Endothelial cell (in vitro differentiated cells): ENCODE results near the gene F2R. TPM values are rescaled to one million over a fixed set of nuclear protein-coding genes. Genes with fewer than 3 reads are reported as not detected.

Source experiments
- DNase-seq: peaks from one replicate; pipeline ENCODE4 v3.0.0; 2021; ENCODE audit warnings: low spot score
- H3K27ac Mint-ChIP-seq: one replicate; pipeline ENCODE4 v1.8.0; 2021; ENCODE audit warnings: mixed read lengths, inconsistent platforms; ENCODE audit not compliant: unreplicated experiment
- H3K27me3 Mint-ChIP-seq: one replicate; pipeline ENCODE4 v1.8.0; 2021; ENCODE audit warnings: mild to moderate bottlenecking, moderate library complexity, mixed read lengths, inconsistent platforms; ENCODE audit not compliant: unreplicated experiment
- H3K36me3 Mint-ChIP-seq: one replicate; pipeline ENCODE4 v1.8.0; 2021; ENCODE audit warnings: mild to moderate bottlenecking, low read depth, mixed read lengths, inconsistent platforms; ENCODE audit not compliant: unreplicated experiment
- H3K4me1 Mint-ChIP-seq: one replicate; pipeline ENCODE4 v1.8.0; 2021; ENCODE audit warnings: mild to moderate bottlenecking, mixed read lengths, inconsistent platforms; ENCODE audit not compliant: unreplicated experiment
- H3K4me3 Mint-ChIP-seq: one replicate; pipeline ENCODE4 v1.8.0; 2021; ENCODE audit warnings: mild to moderate bottlenecking, mixed read lengths, inconsistent platforms; ENCODE audit not compliant: unreplicated experiment
- H3K9me3 Mint-ChIP-seq: one replicate; pipeline ENCODE4 v1.8.0; 2021; ENCODE audit warnings: mixed read lengths, inconsistent platforms; ENCODE audit not compliant: unreplicated experiment
- long read RNA-seq: library from polyadenylated mRNA; unstranded; transcript quantifications from one replicate; pipeline ENCODE4 v2.0.0, GENCODE V29; 2020; ENCODE audit not compliant: unreplicated experiment
- total RNA-seq: library from RNA; stranded (reverse); fragmentation: NEBNext Ultra II Directional; extraction: Animal tissue kit (Norgen Biotek cat#: 25700); gene quantifications from one replicate; pipeline ENCODE4 v1.2.1, GENCODE V29; 2021; ENCODE audit not compliant: unreplicated experiment
- TF ChIP-seq, protein P1 (sequence below): fragments of 200-600 bp; sonication (generic); IDR thresholded peaks from one replicate; pipeline ENCODE4 v1.5.0; 2021; ENCODE audit warnings: antibody characterized with exemption; ENCODE audit not compliant: unreplicated experiment

The F2R gene
- 342 TPM for total RNA-seq
- long read RNA-seq, transcript F2R-201 (2 exons, 3,821 nt): major isoform, 95 of 107 reads
- long read RNA-seq, partial matches to known transcripts: 0 of 107 reads
- long read RNA-seq, other reads (novel, unspliced or antisense): 10 of 107 reads

DNA sequence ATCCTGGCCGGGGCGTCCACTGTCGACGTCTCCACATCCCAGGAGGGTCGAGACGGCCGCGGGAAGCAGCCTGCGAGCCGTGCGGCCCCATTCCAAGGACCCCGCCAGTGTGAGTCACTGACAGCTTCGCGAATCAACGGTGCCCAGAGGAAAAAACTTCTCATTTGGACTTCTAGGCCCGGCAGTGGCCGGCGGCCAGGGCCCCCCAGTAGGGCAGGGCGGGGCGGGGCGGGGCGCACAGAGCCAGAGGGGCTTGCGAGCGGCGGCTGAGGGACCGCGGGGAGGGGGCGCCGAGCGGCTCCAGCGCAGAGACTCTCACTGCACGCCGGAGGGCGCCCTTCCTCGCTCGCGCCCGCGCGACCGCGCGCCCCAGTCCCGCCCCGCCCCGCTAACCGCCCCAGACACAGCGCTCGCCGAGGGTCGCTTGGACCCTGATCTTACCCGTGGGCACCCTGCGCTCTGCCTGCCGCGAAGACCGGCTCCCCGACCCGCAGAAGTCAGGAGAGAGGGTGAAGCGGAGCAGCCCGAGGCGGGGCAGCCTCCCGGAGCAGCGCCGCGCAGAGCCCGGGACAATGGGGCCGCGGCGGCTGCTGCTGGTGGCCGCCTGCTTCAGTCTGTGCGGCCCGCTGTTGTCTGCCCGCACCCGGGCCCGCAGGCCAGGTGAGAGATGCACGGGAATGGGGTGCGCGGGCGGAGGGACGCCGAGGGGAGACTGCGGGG lies at the start of gene F2R:
Gene F2R, plus strand, starts transcription at position 391 of the 720 bp plus-strand sequence. Its CDS starts 182 bp downstream, at position 573.
- H3K36me3 Mint-ChIP-seq: peaks cover 31% of the 10 kb centered on the region
- H3K4me1 Mint-ChIP-seq: peaks cover 32% of the 10 kb centered on the region
- peak; percentile 78 for DNase-seq
- H3K27me3 Mint-ChIP-seq: peaks cover 9% of the 10 kb centered on the region
- no peaks in the 10 kb centered on the region for H3K9me3 Mint-ChIP-seq
- peak within 1 kb of the TSS; percentile 94 for H3K4me3 Mint-ChIP-seq
- H3K27ac Mint-ChIP-seq: peak within 1 kb of the TSS; percentile 71
- TF ChIP-seq, protein P1, sequence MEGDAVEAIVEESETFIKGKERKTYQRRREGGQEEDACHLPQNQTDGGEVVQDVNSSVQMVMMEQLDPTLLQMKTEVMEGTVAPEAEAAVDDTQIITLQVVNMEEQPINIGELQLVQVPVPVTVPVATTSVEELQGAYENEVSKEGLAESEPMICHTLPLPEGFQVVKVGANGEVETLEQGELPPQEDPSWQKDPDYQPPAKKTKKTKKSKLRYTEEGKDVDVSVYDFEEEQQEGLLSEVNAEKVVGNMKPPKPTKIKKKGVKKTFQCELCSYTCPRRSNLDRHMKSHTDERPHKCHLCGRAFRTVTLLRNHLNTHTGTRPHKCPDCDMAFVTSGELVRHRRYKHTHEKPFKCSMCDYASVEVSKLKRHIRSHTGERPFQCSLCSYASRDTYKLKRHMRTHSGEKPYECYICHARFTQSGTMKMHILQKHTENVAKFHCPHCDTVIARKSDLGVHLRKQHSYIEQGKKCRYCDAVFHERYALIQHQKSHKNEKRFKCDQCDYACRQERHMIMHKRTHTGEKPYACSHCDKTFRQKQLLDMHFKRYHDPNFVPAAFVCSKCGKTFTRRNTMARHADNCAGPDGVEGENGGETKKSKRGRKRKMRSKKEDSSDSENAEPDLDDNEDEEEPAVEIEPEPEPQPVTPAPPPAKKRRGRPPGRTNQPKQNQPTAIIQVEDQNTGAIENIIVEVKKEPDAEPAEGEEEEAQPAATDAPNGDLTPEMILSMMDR: peak; percentile 57

GRCh38 chr5:76667495-76667894 lies 48.4 kb upstream of the F2R start:
- H3K27me3 Mint-ChIP-seq: peaks cover 5% of the 10 kb centered on the region
- TF ChIP-seq, protein P1: no peak
- H3K9me3 Mint-ChIP-seq: no peaks in the 10 kb centered on the region
- H3K4me3 Mint-ChIP-seq: no peak overlapping the region
- peaks cover 24% of the 10 kb centered on the region for H3K36me3 Mint-ChIP-seq
- no peak overlapping the region for H3K27ac Mint-ChIP-seq
- H3K4me1 Mint-ChIP-seq: peaks cover 54% of the 10 kb centered on the region
- no peak for DNase-seq

DNA sequence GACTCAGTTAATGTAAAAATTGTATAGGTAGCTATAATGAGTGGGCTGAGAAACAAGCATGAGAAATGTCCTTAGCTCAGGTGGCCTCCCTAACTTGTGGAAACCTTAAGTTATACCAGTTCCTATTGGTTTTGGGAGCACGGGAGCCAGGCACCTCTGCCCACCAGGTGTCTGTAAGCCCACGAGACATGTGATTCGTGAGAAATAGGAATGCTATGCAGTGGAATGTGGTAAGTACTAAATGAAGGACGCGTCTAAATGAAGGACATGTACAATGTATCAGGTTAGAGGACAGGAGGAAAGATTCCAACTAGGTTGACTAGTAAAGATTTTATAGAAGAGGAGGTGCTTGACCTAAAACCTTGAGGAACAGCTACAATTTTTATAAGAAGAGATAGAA lies 46.7 kb upstream of the F2R start:
- H3K4me3 Mint-ChIP-seq: peak overlapping the region; percentile 64
- H3K9me3 Mint-ChIP-seq: no peaks in the 10 kb centered on the region
- no peak overlapping the region for H3K27ac Mint-ChIP-seq
- TF ChIP-seq, protein P1: no peak
- peaks cover 19% of the 10 kb centered on the region for H3K36me3 Mint-ChIP-seq
- no peak for DNase-seq
- peaks cover 46% of the 10 kb centered on the region for H3K4me1 Mint-ChIP-seq
- H3K27me3 Mint-ChIP-seq: peaks cover 3% of the 10 kb centered on the region

GRCh38 chr5:76670508-76670907 lies 45.4 kb upstream of the F2R start:
- Mint-ChIP-seq H3K27me3 (peaks cover 3% of the 10 kb centered on the region), H3K4me3 (peak overlapping the region; percentile 32), H3K4me1 (peaks cover 40% of the 10 kb centered on the region), H3K36me3 (peaks cover 19% of the 10 kb centered on the region), H3K27ac (peak overlapping the region; percentile 10), H3K9me3 (no peaks in the 10 kb centered on the region)
- DNase-seq: no peak
- TF ChIP-seq, protein P1: no peak

DNA sequence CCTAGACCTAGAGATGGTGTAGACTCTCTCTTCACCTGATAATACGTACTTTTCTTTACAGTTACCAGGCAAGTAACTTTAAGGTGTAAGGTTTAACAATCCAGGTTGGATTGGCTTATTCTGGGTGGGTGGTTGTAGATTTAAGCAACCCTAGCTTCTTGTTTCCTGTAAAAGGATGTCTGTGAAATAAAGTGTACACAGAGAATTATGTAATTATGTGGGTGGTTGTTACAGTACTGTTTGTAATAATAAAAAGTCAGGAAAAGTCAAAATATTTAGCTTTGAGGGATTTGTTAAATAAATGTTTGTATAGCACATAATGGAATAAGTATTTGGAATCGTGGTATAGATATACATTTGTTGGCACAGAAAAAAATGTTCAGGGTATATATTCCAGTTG lies 43.7 kb upstream of the F2R start:
- TF ChIP-seq, protein P1: no peak
- Mint-ChIP-seq H3K9me3 (no peaks in the 10 kb centered on the region), H3K36me3 (peaks cover 32% of the 10 kb centered on the region), H3K27ac (no peak overlapping the region), H3K4me1 (peaks cover 41% of the 10 kb centered on the region), H3K27me3 (peaks cover 3% of the 10 kb centered on the region), H3K4me3 (peak overlapping the region; percentile 19)
- DNase-seq: no peak
